Measurements from ENCODE around the gene TMEM138.
"Not testable (repeated sequence)": the region's sequence is repeated elsewhere in the genome, so short reads cannot be mapped to it uniquely, and the experiment has no call there.

Gene TMEM138

DNA sequence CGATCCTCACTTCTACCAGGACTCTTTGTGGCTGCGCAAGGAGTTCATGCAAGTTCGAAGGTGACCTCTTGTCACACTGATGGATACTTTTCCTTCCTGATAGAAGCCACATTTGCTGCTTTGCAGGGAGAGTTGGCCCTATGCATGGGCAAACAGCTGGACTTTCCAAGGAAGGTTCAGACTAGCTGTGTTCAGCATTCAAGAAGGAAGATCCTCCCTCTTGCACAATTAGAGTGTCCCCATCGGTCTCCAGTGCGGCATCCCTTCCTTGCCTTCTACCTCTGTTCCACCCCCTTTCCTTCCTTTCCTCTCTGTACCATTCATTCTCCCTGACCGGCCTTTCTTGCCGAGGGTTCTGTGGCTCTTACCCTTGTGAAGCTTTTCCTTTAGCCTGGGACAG, 6.5 kb downstream of the TMEM138 start:
- no peak for DNase-seq

DNA sequence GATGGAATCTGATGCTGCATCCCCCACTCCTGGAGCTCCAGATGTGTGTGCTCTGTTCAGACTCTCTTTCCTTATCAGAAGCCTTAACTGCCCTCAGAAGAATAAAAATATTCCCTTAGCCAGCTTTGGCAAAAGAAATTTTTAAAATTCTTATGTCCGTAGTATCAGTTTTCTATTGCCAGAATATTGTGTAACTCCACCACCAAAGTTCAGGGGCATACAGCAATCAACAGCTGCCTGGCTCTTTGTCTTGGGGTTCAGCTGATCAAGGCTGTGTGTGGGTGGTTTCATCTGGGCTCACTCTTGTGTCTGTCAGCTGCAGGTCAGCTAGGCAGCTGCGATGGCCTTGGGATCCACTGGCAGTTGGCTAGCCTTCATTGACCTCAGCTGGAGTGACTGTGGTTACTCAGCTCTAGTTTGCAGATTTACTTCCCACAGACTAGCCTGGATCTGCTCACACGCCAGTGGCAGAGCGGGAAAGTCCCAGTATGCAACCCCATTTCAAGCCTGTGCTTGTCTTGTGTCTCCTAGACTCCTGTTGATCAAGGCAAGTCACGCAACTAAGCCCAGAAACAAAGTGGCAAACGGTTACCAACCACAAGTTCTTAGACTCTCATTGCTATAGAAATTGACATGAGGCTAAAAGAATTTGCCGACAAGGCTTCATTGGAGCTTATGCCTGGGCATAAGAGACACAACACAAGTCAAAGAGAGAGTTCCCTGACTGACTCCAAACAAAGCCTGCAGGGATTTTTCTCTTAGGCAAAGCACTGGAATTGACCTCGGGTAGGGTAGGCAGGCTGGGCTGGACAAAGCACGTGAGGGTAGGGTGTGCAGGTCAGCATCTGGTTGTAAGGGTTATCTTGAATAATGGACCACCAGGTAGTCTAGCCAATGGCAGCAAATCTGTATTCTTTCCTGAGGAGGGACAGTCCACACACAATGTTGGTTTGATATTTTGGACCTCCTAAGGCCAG, 7.5 kb downstream of the TMEM138 start:
- no peak for DNase-seq

DNA sequence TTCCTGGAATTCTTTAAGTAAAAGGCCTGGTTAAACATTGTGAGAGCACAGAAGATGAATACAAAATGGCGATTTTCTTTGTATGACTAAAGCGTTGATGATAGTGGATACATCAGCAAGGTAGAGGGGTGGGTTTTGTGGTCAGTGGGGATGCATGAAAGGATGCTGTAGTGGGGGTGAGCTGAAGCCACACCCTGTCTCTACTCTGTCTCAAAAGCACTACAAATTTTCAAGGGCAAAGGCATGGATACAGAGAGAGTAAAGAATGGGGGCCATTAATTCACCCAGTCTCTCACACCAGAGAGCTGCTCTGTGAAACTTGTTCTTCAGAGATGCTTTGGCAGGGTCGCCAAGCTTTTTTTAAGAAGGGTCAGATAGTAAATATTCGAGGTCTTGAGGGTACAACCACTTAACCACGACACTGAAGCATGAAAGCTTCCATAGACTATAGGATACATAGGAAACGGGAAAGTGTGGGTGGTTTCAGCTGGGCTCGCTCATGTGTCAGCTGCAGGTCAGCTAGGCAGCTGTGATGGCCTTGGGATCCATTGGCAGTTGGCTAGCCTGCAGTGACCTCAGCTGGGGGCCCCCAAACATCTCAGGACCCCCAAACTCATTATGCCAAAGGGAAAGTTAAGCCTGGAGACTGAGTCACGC, 8.3 kb downstream of the TMEM138 start:
- no peak for DNase-seq

DNA sequence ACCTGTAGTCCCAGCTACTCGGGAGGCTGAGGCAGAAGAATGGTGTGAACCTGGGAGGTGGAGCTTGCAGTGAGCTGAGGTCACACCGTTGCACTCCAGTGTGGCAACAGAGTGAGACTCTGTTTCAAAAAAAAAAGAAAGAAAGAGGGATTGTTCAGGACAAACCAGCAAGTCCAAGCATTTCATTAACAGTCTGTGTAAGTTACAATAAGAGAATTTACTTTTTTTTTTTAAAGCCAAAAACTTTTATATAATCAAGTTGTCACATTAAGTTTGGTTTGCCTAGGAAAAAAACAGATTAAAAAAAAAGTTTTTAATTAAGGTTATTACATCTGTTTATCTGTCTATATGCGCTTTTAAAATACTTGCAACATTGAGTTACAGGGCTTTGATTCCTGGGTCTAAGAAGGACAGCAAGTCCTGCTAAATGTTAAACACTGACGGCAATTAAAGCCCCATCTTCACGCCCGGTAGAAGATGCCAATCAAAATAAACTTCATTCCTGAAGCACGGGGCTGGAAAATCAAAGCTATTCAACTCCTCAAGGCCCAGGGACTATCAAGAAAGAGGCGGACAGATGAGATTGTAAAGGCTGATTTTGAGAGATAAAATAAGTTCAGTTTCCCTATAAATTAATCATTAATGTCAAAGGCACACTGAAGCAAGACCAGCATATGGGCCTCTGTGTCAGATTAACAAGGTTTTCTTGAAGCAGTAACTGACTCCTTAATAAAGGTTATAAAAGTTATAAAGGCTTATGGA, 10.7 kb downstream of the TMEM138 start:
- DNase-seq = no peak

DNA sequence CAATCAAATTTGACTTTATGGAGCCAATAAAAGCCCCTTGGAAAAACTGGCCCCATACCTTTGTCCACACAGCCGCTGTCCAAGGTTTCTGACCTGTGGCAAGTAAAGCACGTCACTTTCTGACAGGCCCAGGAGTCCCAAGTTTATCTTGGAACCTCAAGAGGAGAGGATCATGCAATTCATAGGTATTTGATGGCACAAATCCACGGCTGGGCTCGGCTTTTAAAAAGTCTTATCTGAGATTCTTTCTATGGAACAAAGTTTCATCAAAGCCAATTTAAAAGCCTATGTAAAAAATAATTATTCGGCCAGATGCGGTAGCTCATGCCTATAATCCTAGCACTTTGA, 13.6 kb downstream of the TMEM138 start:
- no peak for DNase-seq

DNA sequence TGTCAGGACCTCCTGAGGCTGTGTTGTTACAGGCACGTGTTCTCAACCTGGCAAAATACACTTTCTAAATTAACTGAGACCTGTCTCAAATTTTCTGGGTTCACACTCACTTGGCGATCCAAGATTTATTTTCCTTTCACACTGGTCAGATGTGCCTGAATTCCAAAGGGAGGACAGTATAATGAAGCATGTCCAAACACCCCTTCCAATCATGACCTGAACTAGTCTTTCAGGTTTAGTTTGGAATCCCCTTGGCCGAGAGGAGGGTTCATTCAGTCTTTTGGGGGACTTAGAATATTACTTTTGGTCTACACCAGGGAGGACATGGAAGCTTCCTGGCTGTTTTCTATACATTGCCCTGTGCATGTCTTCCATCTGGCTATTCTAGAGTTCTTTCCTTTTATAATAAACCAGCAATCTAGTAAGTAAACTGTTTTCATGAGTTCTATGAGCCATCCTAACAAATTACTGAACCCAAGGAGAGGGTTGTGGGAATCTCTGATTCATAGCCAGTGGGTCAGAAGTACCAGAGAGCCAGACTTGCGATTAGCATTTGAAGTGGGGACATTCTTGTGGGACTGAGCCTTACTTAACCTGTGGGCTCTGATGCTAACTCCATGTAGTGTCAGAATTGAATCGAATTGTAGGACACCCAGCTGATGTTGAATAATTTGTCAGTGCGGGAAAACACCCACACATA, 15.4 kb downstream of the TMEM138 start:
- no peak for DNase-seq

DNA sequence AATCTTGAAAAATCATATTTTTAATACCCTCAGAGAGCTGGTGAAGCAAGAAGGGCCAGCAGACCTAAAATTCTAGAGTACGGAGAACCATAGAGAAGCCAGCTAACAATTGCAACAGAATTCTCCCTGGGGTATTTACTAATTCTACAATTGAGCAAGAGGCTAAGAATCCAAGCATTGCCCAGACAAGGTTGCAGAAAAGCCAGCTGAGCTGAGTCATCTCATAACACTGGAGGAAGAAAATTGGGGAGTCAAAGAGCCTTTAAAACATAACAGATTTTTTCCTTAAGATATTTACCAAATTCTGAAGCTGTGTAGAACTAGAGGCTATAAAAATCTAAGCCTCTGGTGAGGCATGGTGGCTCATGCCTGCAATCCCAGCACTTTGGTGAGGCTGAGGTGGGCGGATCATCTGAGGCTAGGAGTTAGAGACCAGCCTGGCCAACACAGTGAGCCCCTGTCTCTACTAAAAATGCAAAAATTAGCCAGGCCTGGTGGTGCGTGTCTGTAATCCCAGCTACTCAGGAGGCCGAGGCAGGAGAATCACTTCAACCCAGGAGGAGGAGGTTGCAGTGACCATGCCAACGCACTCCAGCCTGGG, 16.6 kb downstream of the TMEM138 start:
- DNase-seq = no peak

DNA sequence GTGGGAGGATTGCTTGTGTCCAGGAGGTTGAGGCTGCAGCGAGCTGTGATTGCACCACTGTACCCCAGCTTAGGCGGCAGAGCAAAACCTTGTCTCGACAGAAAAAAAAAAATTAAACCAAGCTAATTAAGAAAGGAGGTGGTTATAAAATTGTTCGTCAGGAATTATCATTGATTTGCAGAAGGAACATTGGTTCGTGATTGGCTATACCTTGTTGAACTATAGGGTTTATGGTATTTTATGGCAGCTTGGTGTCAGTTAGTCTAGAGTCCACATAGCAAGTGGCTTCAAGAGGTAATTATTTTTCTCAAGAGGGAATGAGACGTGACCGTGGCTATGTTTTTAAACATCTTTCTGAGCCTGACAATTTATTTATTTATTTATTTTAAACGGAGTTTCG, 18.7 kb downstream of the TMEM138 start:
- no peak for DNase-seq

DNA sequence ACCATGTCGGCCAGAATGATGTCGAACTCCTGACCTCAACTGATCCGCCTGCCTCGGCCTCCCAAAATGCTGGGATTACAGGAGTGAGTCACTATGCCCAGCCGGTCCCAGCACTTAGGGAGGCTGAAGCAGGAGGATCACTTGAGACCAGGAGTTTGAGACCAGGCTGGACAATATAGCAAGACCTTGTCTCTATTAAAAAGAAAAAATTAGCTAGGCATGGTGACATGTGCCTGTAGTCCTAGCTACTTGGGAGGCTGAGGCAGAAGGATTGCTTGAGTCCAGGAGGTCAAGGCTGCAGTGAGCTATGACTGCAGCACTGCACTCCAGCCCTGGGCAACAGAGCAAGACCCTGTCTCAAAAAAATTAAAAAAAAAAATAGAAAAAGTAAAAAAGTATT, 21.7 kb downstream of the TMEM138 start:
- DNase-seq = not testable (repeated sequence)

DNA sequence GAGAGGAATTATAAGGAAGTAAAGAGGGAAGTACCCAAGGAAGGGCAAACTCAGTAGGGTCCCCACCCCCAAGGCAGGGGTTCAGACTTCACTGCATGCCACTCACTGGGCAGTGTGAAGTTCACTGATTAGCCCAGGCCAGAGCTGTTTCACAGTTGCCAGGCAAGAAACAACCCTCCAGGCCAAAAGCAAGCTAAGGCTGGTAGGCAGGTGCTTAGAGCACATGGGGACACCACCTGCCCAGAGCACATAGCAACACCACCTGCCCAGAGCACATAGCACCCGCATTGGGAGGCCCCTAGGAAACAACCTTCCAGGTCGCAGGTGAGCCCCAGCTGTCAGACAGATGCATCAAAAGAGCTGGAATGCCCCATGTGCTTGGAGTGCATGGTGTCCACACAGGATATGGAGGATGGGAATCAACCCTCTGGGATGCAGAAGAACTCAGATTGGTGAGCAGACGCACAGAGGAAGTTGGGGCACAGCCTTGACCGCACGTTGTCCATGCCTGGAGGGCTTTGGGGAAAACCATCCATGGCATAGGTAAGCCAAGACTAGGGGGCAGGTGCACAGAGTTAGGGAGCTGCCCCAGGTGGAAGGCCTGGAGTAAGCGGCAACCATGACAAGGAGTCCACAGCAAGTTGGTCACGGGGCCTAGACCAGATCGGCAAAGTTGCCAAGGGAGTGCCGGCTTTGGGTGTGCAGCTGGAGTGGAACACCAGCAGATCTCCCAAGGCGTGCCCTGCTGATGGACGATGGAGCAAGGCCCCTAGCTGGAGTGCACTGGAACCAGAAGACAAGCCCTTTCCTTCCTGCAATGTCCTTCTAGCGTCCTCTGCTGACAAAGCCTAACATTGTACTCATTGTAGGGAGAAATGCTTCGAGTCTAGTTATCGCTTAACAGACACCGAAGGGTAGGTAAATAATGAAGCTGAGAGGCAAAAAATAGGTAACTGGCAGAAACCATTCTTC, 22.4 kb downstream of the TMEM138 start:
- DNase-seq = no peak

DNA sequence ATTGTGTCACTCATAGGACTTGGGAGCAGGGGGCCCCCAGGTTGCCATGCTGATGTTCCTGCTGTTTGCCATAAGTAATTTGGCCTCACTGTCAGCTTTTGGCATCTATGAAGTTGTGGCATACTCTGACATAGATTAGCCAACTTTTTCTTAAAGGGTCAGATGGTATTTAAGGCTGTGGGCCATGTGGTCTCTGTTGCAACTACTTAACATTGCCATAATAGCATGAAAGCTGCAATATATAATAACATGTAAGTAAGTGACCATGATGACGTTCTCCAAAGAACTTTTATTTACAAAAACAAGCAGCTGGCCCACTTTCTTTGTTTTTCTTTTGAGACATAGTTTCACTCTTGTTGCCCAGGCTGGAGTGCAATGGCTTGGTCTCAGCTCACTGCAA, 28.0 kb downstream of the TMEM138 start:
- DNase-seq = no peak

DNA sequence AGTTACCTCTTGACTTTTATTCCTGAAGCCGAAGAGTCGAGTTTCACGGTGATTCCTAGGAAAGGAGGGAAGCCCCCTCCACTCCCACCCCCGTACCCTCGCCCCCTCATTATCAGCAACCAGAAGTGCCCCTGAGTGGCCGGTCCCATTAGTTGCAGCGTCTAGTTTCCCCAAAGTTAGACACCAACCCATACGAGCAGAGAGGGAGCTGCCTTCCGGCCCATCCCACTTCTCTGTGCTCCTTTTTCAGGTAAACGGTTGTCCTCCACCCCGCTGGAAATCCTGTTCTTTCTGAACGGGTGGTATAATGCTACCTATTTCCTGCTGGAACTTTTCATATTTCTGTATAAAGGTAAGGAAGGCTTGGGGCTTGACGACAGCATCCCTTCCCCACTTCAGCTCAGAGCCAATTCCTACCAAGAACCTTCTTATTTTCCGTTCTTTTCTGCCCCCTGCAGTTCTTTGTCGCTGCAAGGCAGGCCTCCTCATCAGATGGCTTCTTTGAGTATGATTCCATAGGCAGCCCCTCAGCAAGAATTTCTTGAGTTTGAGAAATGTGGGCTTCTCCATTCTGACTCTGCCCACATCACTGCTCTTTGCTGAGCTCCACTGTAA, 30.9 kb downstream of the TMEM138 start:
- peak; percentile 19 for DNase-seq

DNA sequence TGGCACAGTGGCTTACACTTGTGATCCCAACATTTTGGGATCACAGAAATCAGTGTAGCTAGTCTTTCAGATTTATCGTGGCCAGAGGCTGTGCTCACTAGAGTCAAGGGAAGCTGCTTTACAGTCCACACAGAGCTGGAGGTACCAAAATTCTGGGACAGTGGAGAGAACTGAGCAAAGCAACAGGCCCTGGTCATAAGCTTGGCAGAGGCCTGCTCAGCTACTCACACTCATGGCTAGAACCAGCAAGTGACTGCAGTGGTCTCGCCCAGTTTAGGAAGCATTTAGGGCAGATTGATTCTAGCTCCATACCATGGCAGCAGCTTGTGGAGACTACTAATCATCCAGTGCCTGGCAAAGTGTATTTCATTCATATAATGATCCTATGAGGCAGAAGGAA, 39.0 kb downstream of the TMEM138 start:
- DNase-seq = no peak

DNA sequence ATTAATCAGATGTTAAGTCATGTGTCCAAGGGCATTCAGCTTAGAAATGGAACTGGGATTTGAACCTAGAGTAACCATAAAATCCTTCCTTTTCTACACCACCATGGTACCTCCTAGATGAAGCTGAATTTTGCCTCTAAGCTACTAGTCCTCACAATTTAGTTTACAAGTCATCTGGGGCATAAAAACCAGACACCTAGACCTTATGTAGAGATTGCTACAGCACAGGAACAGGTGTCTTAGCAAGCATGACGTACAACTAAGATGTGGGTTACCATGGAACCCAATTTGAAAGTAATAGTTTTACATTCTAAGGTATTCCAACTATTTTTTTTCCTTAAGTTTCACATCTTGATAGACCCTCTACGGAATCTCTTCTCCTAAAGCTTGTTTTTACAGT, 39.4 kb downstream of the TMEM138 start:
- no peak for DNase-seq

DNA sequence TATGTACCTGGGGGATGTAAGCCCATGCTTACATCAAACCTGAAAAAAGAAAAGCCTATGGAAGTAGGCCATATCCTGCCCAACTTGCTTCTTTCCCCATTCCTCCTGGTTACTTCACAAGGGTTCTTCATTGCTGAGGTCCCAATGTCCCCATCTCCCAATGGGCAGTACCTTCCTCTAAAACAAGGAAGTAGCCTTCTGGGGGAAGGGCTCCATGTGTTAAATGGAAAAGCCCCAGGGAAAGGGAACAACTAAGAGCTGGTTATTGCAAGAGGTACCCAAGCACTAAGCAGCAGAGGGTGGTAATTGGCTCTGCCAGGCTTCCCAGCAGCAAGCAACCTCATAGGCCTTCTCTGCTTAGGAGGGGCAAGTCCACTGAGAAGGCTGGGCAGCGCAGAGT, 41.5 kb downstream of the TMEM138 start:
- no peak for DNase-seq

DNA sequence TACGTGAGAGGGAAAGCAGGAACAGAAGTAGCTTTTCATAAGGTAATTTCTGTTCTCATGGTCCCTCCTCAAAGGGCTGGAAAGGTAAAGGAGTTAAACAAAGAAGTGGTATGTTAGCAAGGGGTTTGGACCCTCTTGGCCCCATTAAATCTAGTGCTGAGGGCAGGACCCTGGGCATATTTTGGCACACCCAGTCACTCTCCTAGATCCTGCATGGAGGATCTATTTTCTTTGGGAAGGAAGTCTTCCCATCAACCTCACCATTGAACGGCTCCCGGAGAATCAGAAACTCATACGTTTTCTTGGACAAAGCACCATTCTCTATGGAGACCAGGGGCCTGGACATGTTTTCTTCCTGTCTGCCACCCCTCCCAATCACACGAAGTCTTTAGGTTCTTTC, 41.9 kb downstream of the TMEM138 start:
- DNase-seq = no peak

DNA sequence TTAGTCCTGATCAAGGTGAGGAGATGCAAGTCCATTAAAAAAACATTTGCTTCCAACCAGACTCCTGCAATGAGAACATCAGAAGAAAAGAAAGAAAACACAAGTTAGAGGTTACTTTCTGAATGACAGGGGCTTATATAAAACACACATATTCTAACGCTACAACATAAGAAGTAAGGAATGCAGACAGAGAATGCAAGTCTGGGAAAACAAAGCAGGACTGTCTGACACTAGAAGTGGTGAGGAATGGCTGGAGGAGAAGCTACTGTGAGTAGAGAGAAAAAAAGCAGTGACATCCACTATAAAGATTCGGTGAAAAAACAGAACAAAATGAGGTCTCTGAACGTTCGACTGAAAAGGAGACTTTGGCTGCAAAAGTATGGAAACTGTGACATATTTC, 42.5 kb downstream of the TMEM138 start:
- DNase-seq = no peak

DNA sequence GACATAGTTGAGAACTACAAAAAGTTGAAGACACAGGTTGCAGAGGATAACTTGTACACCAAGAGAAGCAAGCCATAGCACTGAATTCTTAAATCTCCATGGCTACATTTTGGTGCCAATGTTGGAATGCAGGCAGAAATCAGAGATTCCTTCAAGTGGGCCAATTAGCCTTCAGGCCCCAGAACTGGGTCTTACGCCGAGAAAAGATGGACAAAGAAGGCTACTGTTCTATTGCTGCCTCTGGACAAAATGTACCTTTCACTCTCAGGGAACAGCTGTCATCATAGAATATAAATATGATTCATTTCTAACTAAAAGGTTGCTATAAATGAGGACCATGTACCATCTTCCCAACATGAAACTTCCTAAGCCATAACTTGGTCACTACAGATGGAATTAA, 43.9 kb downstream of the TMEM138 start:
- DNase-seq = no peak

DNA sequence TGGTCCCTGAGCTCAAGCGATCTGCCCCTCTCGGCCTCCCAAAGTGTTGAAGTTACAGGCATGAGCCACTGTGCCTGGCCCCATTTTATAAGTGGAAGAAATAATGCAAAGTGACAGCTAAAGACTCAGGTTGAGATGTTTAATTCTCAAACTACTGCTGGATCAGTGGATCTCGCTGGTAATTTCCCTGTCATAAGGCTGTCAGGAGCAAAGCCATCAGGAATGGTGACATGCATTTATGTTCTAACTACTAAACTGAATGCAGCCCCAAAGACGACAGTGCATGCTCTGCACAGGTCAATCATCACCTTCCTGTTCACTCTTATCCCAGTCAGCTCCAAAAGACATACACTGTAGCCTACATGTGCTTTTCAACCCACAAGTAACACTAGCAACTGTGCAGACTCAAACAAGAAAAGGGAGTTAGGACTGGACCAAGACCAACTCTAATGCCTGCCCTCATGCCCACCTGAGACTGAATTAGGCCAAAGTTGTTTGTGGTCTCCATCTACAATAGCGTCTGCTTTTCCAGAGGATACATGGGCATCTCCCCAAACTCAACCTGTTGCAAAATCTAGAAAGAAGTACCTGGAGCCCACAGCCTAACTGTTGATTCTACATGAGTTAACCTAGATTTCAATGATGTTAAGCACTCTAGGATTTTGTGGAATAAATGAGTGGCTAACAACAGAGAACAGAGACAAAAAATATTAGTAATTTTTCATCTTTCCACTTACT, 45.0 kb downstream of the TMEM138 start:
- DNase-seq = no peak

DNA sequence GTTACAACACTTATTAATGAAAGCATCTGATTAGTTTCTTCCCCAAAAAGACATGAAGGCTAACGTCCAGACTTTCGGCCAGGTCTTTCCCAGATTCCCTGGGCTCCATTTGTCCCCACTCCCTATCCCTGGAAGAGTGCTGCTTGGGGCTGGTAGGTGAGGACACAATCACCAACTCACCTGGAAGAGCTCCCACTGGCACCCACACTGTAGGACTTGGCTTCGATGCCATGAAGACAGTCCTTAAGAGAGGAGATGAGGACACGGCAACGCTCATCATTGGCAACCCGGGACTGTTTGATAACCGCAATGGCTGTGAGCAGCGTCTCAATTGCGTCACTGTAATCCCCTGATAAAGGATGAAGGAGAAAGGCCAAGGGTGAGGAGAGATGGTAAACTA, 49.4 kb downstream of the TMEM138 start:
- no peak for DNase-seq

All from CD4-positive, alpha-beta T cell treated with Interleukin-17A for 1 hour (primary cell).